Breast epithelium (tissue), 4 donors: Measurements from ENCODE around the gene PADI4. TPM values are rescaled to one million over a fixed set of nuclear protein-coding genes. Genes with fewer than 3 reads are reported as not detected.

Experiments used
- DNase-seq, 2 donors: peaks; one replicate each; pipeline ENCODE4 v3.0.0-alpha.2; 2019; ENCODE audit warnings: low spot score in 2 of 2
- H3K27ac ChIP-seq, 2 donors: fragments of 200-600 bp; sonication (generic) in 1 of 2; one replicate each; pipeline ENCODE4 v1.5.1; 2016 to 2019; ENCODE audit warnings: mild to moderate bottlenecking in 1 of 2
- H3K27me3 ChIP-seq, 2 donors: fragments of 200-600 bp; sonication (generic) in 1 of 2; one replicate each; pipeline versions ENCODE4 v1.5.1 to v1.6.0; 2017 to 2019; ENCODE audit warnings: control low read depth in 1 of 2, mild to moderate bottlenecking in 1 of 2
- H3K36me3 ChIP-seq: fragments of 200-600 bp; one replicate; pipeline ENCODE4 v1.5.1; 2019
- H3K4me1 ChIP-seq, 2 donors: fragments of 200-600 bp; sonication (generic); one replicate each; pipeline ENCODE4 v1.5.1; 2016 to 2019; ENCODE audit warnings: control low read depth in 1 of 2
- H3K4me3 ChIP-seq, 3 donors: fragments of 200-600 bp; sonication (generic); 1 replicate in 2 of 3; 2 replicates in 1 of 3; pipeline ENCODE4 v1.5.1; 2016 to 2019; ENCODE audit warnings: mild to moderate bottlenecking in 3 of 3, moderate library complexity in 2 of 3
- H3K9me3 ChIP-seq, 2 donors: fragments of 200-600 bp; sonication (generic) in 1 of 2; one replicate each; pipeline ENCODE4 v1.5.1; 2016 to 2019; ENCODE audit warnings: control low read depth in 1 of 2
- POLR2A ChIP-seq: fragments of 450-650 bp; IDR thresholded peaks from one replicate; pipeline ENCODE4 v1.6.1; 2016; ENCODE audit warnings: antibody characterized with exemption, mild to moderate bottlenecking, moderate library complexity
- POLR2AphosphoS5 ChIP-seq, 3 donors: sonication (generic); formaldehyde crosslinking; IDR thresholded peaks; one replicate each; pipeline ENCODE4 v1.6.1; 2017; ENCODE audit warnings: antibody characterized with exemption in 3 of 3
- intact Hi-C: fragments of 100-400 bp; cut with DNase I; formaldehyde crosslinking; loops from one replicate; pipeline ENCODE4 v1.15.1; 2023; ENCODE audit warnings: low total_unique reads
- total RNA-seq, 3 donors: library from RNA; depleted of rRNA; stranded (reverse); fragments of >200 nt; gene quantifications; one replicate each; pipeline ENCODE4 v1.1.0, GENCODE V29; 2016
- TF ChIP-seq, protein P1 (sequence below), 3 donors: fragments of 450-650 bp; IDR thresholded peaks; one replicate each; pipeline ENCODE4 v1.5.1; 2016 to 2017; ENCODE audit warnings: antibody characterized with exemption in 3 of 3, mild to moderate bottlenecking in 3 of 3, moderate library complexity in 3 of 3

PADI4 gene
- total RNA-seq, 3 donors from 2014 or later = 1.3 TPM; not detected in 2

DNA sequence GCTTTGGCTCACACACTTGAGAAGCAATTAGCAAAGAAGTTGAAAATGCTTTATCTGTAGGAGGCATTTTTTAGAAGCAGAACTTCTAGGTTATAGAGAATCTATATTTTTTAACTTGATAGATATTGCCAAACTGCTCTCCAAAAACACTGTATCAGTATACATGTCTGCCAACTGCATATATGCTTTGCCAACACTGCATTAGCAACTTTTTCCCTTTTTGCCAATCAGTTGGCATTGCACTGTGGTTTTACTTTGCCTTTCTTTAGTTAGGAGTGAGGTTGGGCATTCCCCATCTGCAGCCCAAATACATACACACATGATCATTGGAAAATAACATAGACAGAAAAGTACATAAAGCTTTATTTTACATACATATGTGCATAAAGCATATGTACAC, 44.1 kb upstream of the PADI4 start:
- no peak for TF ChIP-seq POLR2AphosphoS5 (IDR thresholded peaks at IDR 0.05)
- Histone ChIP-seq H3K9me3 (no peaks in the 10 kb centered on the region), H3K27me3 (no peaks in the 10 kb centered on the region), H3K27ac (no peak overlapping the region), H3K4me1 (no peaks in the 10 kb centered on the region), H3K36me3 (no peaks in the 10 kb centered on the region), H3K4me3 (no peak overlapping the region)
- DNase-seq = no peak
- intact Hi-C loops = no loop called here

DNA sequence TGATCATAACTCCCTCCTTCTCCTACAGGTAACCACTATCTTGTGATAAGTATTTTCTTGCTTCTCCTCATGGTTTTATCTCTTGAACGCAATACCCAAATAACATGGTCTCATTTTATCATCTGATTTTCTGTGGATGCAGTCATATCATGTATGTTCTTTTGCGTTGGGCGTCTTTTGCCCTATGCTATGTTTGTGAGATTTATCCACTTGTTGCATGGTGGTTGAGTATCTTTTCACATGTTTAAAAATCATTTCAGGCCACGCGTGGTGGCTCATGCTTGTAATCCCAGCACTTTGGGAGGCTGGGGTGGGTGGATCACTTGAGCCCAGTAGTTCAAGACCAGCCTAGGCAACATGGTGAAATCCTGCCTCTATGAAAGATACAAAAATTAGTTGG, 43.5 kb upstream of the PADI4 start:
- no peak for DNase-seq
- Histone ChIP-seq H3K27me3 (no peaks in the 10 kb centered on the region), H3K36me3 (no peaks in the 10 kb centered on the region), H3K9me3 (no peaks in the 10 kb centered on the region), H3K4me3 (no peak overlapping the region), H3K27ac (no peak overlapping the region), H3K4me1 (no peaks in the 10 kb centered on the region)
- TF ChIP-seq POLR2AphosphoS5 (IDR thresholded peaks at IDR 0.05) (no peak), POLR2A (no peak)
- TF ChIP-seq, protein P1, sequence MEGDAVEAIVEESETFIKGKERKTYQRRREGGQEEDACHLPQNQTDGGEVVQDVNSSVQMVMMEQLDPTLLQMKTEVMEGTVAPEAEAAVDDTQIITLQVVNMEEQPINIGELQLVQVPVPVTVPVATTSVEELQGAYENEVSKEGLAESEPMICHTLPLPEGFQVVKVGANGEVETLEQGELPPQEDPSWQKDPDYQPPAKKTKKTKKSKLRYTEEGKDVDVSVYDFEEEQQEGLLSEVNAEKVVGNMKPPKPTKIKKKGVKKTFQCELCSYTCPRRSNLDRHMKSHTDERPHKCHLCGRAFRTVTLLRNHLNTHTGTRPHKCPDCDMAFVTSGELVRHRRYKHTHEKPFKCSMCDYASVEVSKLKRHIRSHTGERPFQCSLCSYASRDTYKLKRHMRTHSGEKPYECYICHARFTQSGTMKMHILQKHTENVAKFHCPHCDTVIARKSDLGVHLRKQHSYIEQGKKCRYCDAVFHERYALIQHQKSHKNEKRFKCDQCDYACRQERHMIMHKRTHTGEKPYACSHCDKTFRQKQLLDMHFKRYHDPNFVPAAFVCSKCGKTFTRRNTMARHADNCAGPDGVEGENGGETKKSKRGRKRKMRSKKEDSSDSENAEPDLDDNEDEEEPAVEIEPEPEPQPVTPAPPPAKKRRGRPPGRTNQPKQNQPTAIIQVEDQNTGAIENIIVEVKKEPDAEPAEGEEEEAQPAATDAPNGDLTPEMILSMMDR (IDR thresholded peaks at IDR 0.05) = no peak
- intact Hi-C loops = no loop called here

DNA sequence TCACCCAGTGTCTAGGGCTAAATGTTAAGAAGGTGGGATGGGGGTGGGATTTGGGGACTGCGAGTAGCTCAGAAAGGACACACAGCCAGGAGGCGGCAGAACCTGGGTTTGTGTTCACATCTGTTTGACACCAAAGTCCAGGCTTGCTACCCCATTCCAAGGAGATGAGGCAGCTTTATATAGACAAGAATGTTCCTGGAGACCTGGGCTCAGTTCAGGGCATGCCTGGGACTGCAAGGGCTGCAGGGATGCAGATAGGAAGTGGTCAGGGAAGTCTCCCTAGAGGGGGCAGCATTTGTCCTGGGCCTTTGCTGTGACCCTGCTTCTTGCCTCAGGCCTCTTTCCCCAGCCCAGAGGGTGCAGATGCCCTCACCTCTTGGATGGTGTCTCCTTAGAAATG, 42.8 kb upstream of the PADI4 start:
- Histone ChIP-seq H3K27me3 (no peaks in the 10 kb centered on the region), H3K4me3 (no peak overlapping the region), H3K4me1 (no peaks in the 10 kb centered on the region), H3K9me3 (no peaks in the 10 kb centered on the region), H3K36me3 (no peaks in the 10 kb centered on the region), H3K27ac (no peak overlapping the region)
- DNase-seq = no peak
- intact Hi-C loops = no loop called here
- TF ChIP-seq, protein P1 (IDR thresholded peaks at IDR 0.05) = no peak
- TF ChIP-seq POLR2AphosphoS5 (IDR thresholded peaks at IDR 0.05) = no peak
- TF ChIP-seq POLR2A = no peak

DNA sequence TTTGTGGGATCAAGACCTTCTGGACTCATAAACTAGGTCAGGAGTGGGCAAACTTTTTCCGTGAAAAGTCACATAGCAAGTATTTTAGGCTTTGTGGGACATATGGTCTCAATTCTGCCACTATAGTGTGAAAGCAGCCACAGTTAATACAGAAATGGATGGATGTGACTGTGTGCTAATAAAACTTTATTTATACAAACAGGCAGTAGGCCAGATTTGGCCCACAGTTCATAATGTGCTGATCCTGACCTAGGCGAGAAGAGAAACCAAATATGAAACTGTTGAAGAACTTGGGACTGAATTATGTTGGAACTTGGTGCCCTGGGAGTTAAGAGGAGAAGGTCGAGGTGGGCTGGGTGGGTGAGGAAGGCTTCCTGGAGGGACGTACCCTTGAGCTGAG, 42.0 kb upstream of the PADI4 start:
- no peaks in the 10 kb centered on the region for H3K4me1 ChIP-seq
- DNase-seq = no peak
- H3K4me3 ChIP-seq = no peak overlapping the region
- H3K27me3 ChIP-seq = no peaks in the 10 kb centered on the region
- no peaks in the 10 kb centered on the region for H3K36me3 ChIP-seq
- no peak overlapping the region for H3K27ac ChIP-seq
- TF ChIP-seq, protein P1 (IDR thresholded peaks at IDR 0.05) = no peak
- TF ChIP-seq POLR2A (no peak), POLR2AphosphoS5 (IDR thresholded peaks at IDR 0.05) (no peak)
- H3K9me3 ChIP-seq = no peaks in the 10 kb centered on the region
- intact Hi-C loops = no loop called here

DNA sequence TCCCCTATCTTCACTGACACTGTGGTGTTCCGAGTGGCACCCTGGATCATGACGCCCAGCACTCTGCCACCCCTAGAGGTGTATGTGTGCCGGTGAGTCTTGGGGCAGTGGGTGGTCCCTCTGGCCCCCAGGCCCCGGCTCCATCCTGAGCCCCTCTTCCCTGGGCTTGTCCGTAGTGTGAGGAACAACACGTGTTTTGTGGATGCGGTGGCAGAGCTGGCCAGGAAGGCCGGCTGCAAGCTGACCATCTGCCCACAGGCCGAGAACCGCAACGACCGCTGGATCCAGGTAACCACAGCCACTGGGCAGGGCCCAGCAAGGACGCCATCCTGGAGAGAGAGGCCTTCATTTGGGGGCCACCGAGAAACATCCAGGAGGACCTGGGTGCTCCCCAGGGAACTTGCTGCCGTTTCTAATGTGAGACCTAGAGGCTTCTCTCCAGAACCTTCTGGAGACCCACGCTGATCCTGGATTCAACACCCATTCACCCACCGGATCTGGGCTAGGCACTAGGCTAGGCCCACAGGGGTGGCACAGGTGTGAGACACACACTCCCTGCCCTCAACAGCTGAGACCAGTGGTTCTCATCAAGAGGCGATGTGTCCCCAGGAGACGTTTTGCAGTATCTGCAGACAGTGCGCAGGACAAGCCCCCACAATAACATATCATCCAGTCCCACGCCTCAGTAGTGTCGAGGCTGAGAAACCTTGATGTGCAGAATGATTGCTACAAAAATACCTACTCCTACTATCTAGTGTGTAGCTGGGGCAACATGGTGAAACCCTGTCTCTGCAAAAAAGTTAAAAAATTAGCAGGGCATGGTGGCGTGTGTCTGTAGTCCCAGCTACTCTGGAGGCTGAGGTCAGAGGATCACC, 36.9 kb upstream of the PADI4 start:
- Histone ChIP-seq H3K27ac (no peak overlapping the region), H3K4me1 (no peaks in the 10 kb centered on the region), H3K27me3 (no peaks in the 10 kb centered on the region), H3K4me3 (no peak overlapping the region), H3K9me3 (no peaks in the 10 kb centered on the region), H3K36me3 (no peaks in the 10 kb centered on the region)
- DNase-seq = no peak
- TF ChIP-seq POLR2AphosphoS5 (IDR thresholded peaks at IDR 0.05) = no peak
- intact Hi-C loops = no loop called here

DNA sequence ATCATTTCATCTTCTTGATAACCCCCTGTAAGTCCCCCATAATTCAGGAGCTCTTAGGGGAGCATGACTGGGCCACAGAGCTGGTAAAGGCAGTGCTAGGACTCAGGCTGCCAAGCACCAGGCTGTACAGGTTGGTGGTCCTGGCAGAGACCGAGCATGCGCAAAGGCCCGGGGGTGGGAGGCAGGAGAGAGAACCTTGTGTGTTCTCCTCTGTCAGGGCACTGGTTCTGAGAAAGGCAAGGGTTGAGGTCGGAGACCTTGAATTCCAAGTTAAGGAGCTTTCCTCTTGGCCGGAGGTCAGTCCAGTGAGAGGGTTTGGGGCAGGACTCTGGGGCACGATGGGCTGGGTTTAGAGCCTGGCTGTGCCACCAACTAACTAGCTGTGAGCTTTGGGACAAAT, 35.9 kb upstream of the PADI4 start:
- Histone ChIP-seq H3K9me3 (no peaks in the 10 kb centered on the region), H3K4me1 (no peaks in the 10 kb centered on the region), H3K27me3 (no peaks in the 10 kb centered on the region), H3K4me3 (no peak overlapping the region), H3K27ac (no peak overlapping the region), H3K36me3 (no peaks in the 10 kb centered on the region)
- intact Hi-C loops = no loop called here
- no peak for DNase-seq
- TF ChIP-seq POLR2A = no peak
- TF ChIP-seq POLR2AphosphoS5 (IDR thresholded peaks at IDR 0.05) = no peak
- TF ChIP-seq, protein P1 (IDR thresholded peaks at IDR 0.05) = no peak
